GM23248 (cell line): ENCODE results near the gene ROCK2. TPM values are rescaled to one million over a fixed set of nuclear protein-coding genes. Genes with fewer than 3 reads are reported as not detected.
A peak's percentile ranks its signal among the peaks of the same experiment; 100 is the strongest.

ENCODE experiments used
- DNase-seq: peaks from one replicate; pipeline ENCODE4 v3.0.0-alpha.2; 2015
- H2AFZ ChIP-seq: fragments of 200-600 bp; sonication (generic); 2 replicates; pipeline ENCODE4 v1.6.1; 2016; ENCODE audit warnings: antibody characterized with exemption
- H3F3A ChIP-seq: fragments of 200-600 bp; sonication (generic); 2 replicates; pipeline ENCODE4 v1.6.1; 2016; ENCODE audit warnings: mild to moderate bottlenecking, antibody characterized with exemption, mixed run types; ENCODE audit not compliant: insufficient read depth
- H3K27ac ChIP-seq: fragments of 200-600 bp; sonication (generic); 2 replicates; pipeline ENCODE4 v1.5.1; 2016; ENCODE audit warnings: mild to moderate bottlenecking
- H3K27me3 ChIP-seq: fragments of 200-600 bp; sonication (generic); replicated peaks from 2 replicates; pipeline ENCODE4 v1.6.1; 2016; ENCODE audit warnings: mild to moderate bottlenecking; ENCODE audit not compliant: insufficient read depth
- H3K36me3 ChIP-seq: fragments of 200-600 bp; sonication (generic); 2 replicates; pipeline ENCODE4 v1.6.1; 2016; ENCODE audit warnings: low read depth, mild to moderate bottlenecking
- H3K4me1 ChIP-seq: fragments of 200-600 bp; sonication (generic); 2 replicates; pipeline ENCODE4 v1.6.1; 2016; ENCODE audit warnings: mild to moderate bottlenecking; ENCODE audit not compliant: insufficient read depth
- H3K4me2 ChIP-seq: fragments of 200-600 bp; sonication (generic); one replicate; pipeline ENCODE4 v1.6.1; 2016; ENCODE audit warnings: mild to moderate bottlenecking; ENCODE audit not compliant: unreplicated experiment
- H3K4me3 ChIP-seq: fragments of 200-600 bp; sonication (generic); 2 replicates; pipeline ENCODE4 v1.5.1; 2016; ENCODE audit warnings: mild to moderate bottlenecking
- H3K79me2 ChIP-seq: fragments of 200-600 bp; sonication (generic); 2 replicates; pipeline ENCODE4 v1.6.1; 2016; ENCODE audit warnings: mild to moderate bottlenecking; ENCODE audit not compliant: insufficient read depth
- H3K9ac ChIP-seq: fragments of 200-600 bp; sonication (generic); 2 replicates; pipeline ENCODE4 v1.6.1; 2016; ENCODE audit warnings: mild to moderate bottlenecking
- H3K9me2 ChIP-seq: fragments of 200-600 bp; sonication (generic); 2 replicates; pipeline ENCODE4 v1.6.1; 2016; ENCODE audit warnings: mixed run types, mild to moderate bottlenecking, moderate library complexity; ENCODE audit not compliant: insufficient read depth
- H3K9me3 ChIP-seq: fragments of 200-600 bp; sonication (generic); one replicate; pipeline ENCODE4 v1.6.1; 2017; ENCODE audit warnings: low read depth
- H4K20me1 ChIP-seq: fragments of 200-600 bp; sonication (generic); 2 replicates; pipeline ENCODE4 v1.6.0; 2016; ENCODE audit not compliant: insufficient read depth
- EZH2 ChIP-seq: fragments of 200-600 bp; sonication (generic); IDR thresholded peaks from 2 replicates; pipeline ENCODE4 v1.6.1; 2018; ENCODE audit warnings: antibody characterized with exemption, mild to moderate bottlenecking; ENCODE audit not compliant: insufficient read depth, poor library complexity, severe bottlenecking
- EZH2phosphoT487 ChIP-seq: fragments of 200-600 bp; sonication (generic); IDR thresholded peaks from 2 replicates; pipeline ENCODE4 v1.6.1; 2018; ENCODE audit warnings: antibody characterized with exemption, moderate library complexity, mild to moderate bottlenecking, low read depth; ENCODE audit not compliant: insufficient read depth
- WGBS, 2 experiments: methylation state at CpG; one replicate each; pipeline ENCODE4 v1.1.6; 2015 to 2017; ENCODE audit warnings: low lambda C conversion rate in 2 of 2, low coverage in 1 of 2; ENCODE audit errors: missing lambda C conversion rate in 2 of 2; 5-methylcytosine and 5-hydroxymethylcytosine counted together
- in situ Hi-C: fragments of 300-500 bp; cut with MboI; formaldehyde crosslinking; loops from 2 replicates; pipeline ENCODE4 v1.15.0; 2020
- polyA plus RNA-seq: library from polyadenylated mRNA; unstranded; fragments of >200 nt; fragmentation: Nextera tagmentation; extraction: Ambion mirVana; gene quantifications from 2 replicates; pipeline ENCODE4 v1.2.1, GENCODE V29; 2016
- total RNA-seq: library from RNA; depleted of rRNA; stranded (reverse); fragments of >200 nt; shearing (Covaris generic); gene quantifications from 2 replicates; pipeline ENCODE4 v1.2.3, GENCODE V29; 2014

ROCK2 gene
- total and polyA plus RNA-seq, 2 experiments from 2014 or later: 19.9 to 38.3 TPM

DNA sequence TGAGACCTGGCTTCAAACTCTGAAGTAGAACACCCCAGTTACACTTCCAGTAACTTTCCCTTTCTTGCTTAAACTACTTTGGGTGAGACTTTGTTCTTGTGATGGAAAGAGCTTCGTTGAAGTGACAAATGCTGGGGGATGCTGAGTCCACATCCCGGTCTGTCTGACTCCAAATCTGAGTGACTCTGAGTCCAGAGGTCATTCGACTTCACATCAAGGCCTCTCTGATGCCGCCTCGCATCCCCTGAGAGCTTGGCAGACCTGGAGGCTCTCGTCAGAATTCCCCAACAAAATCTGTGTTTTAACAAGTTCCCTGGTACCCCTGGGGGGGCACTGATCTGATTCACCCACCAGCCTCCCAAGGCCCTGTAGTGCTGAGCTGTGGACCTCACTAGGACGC is 31.6 kb upstream of the ROCK2 start:
- Histone ChIP-seq H4K20me1 (no peaks in the 10 kb centered on the region), H3K79me2 (no peaks in the 10 kb centered on the region), H3K27ac (no peak overlapping the region), H3K4me1 (peaks cover 16% of the 10 kb centered on the region), H3K9ac (no peak overlapping the region), H3K4me2 (no peak overlapping the region), H2AFZ (no peak overlapping the region), H3K4me3 (no peak overlapping the region), H3F3A (peaks cover 19% of the 10 kb centered on the region), H3K9me3 (no peaks in the 10 kb centered on the region), H3K27me3 (no peaks in the 10 kb centered on the region), H3K9me2 (no peaks in the 10 kb centered on the region), H3K36me3 (no peaks in the 10 kb centered on the region)
- DNase-seq: no peak
- in situ Hi-C loops: no loop called here
- 91 to 93% methylated on average over 7 of the region's 7 CpGs for WGBS, 2 experiments
- TF ChIP-seq EZH2 (no peak), EZH2phosphoT487 (no peak)

DNA sequence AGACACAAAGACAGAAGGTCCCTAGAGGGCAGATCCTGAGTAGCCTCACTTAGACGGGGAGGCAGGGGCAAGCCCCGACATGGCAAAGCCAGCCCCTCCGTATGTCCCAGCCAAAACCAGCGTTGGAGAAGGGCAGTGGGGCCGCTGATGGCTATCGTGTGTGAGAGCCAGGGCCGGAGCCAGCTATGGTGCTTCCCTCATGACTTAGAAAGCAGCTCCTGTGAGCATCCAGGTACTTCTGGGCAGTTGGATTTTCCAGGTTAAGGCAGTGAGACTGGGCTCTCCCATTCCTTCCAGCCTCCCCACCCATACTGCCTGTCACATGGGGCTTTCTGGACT is 31.2 kb upstream of the ROCK2 start:
- H3K27ac ChIP-seq: no peak overlapping the region

GRCh38 chr2:11375025-11375688 is 30.7 kb upstream of the ROCK2 start:
- H3K27ac ChIP-seq: peak overlapping the region; percentile 98
- no peaks in the 10 kb centered on the region for H4K20me1 ChIP-seq
- in situ Hi-C loops: no loop called here
- no peaks in the 10 kb centered on the region for H3K36me3 ChIP-seq
- H3K9ac ChIP-seq: peak overlapping the region; percentile 87
- peaks cover 19% of the 10 kb centered on the region for H3F3A ChIP-seq
- H3K4me1 ChIP-seq: peaks cover 16% of the 10 kb centered on the region
- no peaks in the 10 kb centered on the region for H3K27me3 ChIP-seq
- peak overlapping the region; percentile 99 for H3K4me2 ChIP-seq
- no peaks in the 10 kb centered on the region for H3K9me3 ChIP-seq
- DNase-seq: no peak
- TF ChIP-seq EZH2 (no peak), EZH2phosphoT487 (no peak)
- H2AFZ ChIP-seq: peak overlapping the region; percentile 96
- H3K4me3 ChIP-seq: peak overlapping the region; percentile 74; the same call in 1 of the 2 replicates
- 93 to 94% methylated on average over 15 of the region's 15 CpGs for WGBS, 2 experiments
- H3K9me2 ChIP-seq: no peaks in the 10 kb centered on the region
- H3K79me2 ChIP-seq: no peaks in the 10 kb centered on the region

More for the DNA sequence above, 31.2 kb upstream of the ROCK2 start:
- H3K27me3 ChIP-seq: no peaks in the 10 kb centered on the region
- no peaks in the 10 kb centered on the region for H4K20me1 ChIP-seq
- DNase-seq: no peak
- peaks cover 16% of the 10 kb centered on the region for H3K4me1 ChIP-seq
- in situ Hi-C loops: no loop called here
- peaks cover 19% of the 10 kb centered on the region for H3F3A ChIP-seq
- H3K4me3 ChIP-seq: no peak overlapping the region
- no peaks in the 10 kb centered on the region for H3K9me2 ChIP-seq
- H3K4me2 ChIP-seq: no peak overlapping the region
- H3K9me3 ChIP-seq: no peaks in the 10 kb centered on the region
- no peak overlapping the region for H2AFZ ChIP-seq
- whole genome bisulfite sequencing, 2 experiments: 88 to 90% methylated on average over 7 of the region's 7 CpGs
- no peaks in the 10 kb centered on the region for H3K79me2 ChIP-seq
- no peak for TF ChIP-seq EZH2phosphoT487
- TF ChIP-seq EZH2: no peak
- no peak overlapping the region for H3K9ac ChIP-seq
- no peaks in the 10 kb centered on the region for H3K36me3 ChIP-seq

GRCh38 chr2:11373096-11373495 is 28.7 kb upstream of the ROCK2 start:
- H3F3A ChIP-seq: peaks cover 14% of the 10 kb centered on the region
- no peaks in the 10 kb centered on the region for H3K9me2 ChIP-seq
- H2AFZ ChIP-seq: no peak overlapping the region
- TF ChIP-seq EZH2 (no peak), EZH2phosphoT487 (no peak)
- WGBS, 2 experiments: 73 to 87% methylated on average over 4 of the region's 4 CpGs
- in situ Hi-C loops: no loop called here
- no peak overlapping the region for H3K4me2 ChIP-seq
- no peaks in the 10 kb centered on the region for H3K9me3 ChIP-seq
- peaks cover 9% of the 10 kb centered on the region for H3K4me1 ChIP-seq
- H4K20me1 ChIP-seq: no peaks in the 10 kb centered on the region
- H3K36me3 ChIP-seq: no peaks in the 10 kb centered on the region
- no peak for DNase-seq
- no peaks in the 10 kb centered on the region for H3K27me3 ChIP-seq
- H3K27ac ChIP-seq: no peak overlapping the region
- H3K4me3 ChIP-seq: no peak overlapping the region
- H3K9ac ChIP-seq: no peak overlapping the region
- no peaks in the 10 kb centered on the region for H3K79me2 ChIP-seq
